DMS53 (cell line): Measurements from ENCODE around the gene LAMA1.
"Not testable (repeated sequence)": the region's sequence is repeated elsewhere in the genome, so short reads cannot be mapped to it uniquely, and the experiment has no call there.

Source experiments
- DNase-seq: peaks from one replicate; lab custom pipeline; 2025; lab: John Stamatoyannopoulos, UW

Gene LAMA1

GRCh38 chr18:7117390-7118355, at the start of gene LAMA1:
Gene LAMA1 (minus strand): TSS chr18:7117797. CDS start chr18:7117720, 77 bp downstream.
- DNase-seq = peak; percentile 84

- no peak for DNase-seq
Observed at GRCh38 chr18:7165846-7166393, 48.3 kb upstream of the LAMA1 start.

GRCh38 chr18:7164323-7165004, 46.9 kb upstream of the LAMA1 start:
- peak; percentile 66 for DNase-seq

- DNase-seq = no peak
Observed at GRCh38 chr18:7158216-7158615, 40.6 kb upstream of the LAMA1 start.

GRCh38 chr18:7157760-7158159, 40.2 kb upstream of the LAMA1 start:
- DNase-seq = no peak

- no peak for DNase-seq
Observed at GRCh38 chr18:7155887-7156286, 38.3 kb upstream of the LAMA1 start.

GRCh38 chr18:7155092-7155491, 37.5 kb upstream of the LAMA1 start:
- no peak for DNase-seq

- no peak for DNase-seq
Observed at GRCh38 chr18:7152440-7152839, 34.8 kb upstream of the LAMA1 start.

GRCh38 chr18:7147399-7147798, 29.8 kb upstream of the LAMA1 start:
- DNase-seq = no peak

GRCh38 chr18:7146067-7146466, 28.5 kb upstream of the LAMA1 start:
- DNase-seq = no peak

- DNase-seq = not testable (repeated sequence)
Observed at GRCh38 chr18:7144921-7145320, 27.3 kb upstream of the LAMA1 start.

GRCh38 chr18:7141287-7141686, 23.7 kb upstream of the LAMA1 start:
- DNase-seq = no peak

GRCh38 chr18:7139409-7139808, 21.8 kb upstream of the LAMA1 start:
- DNase-seq = no peak

- no peak for DNase-seq
Observed at GRCh38 chr18:7133181-7133580, 15.6 kb upstream of the LAMA1 start.

- no peak for DNase-seq
Observed at GRCh38 chr18:7132356-7133150, 15.0 kb upstream of the LAMA1 start.

GRCh38 chr18:7122376-7122775, 4.8 kb upstream of the LAMA1 start:
- no peak for DNase-seq

- peak; percentile 76 for DNase-seq
Observed at GRCh38 chr18:7116792-7117389, 706 bp downstream of the LAMA1 start.

- DNase-seq = peak; percentile 74
Observed at GRCh38 chr18:7116001-7116730, 1.4 kb downstream of the LAMA1 start.

GRCh38 chr18:7112936-7113335, 4.7 kb downstream of the LAMA1 start:
- no peak for DNase-seq

GRCh38 chr18:7111134-7111533, 6.5 kb downstream of the LAMA1 start:
- no peak for DNase-seq

GRCh38 chr18:7105943-7106342, 11.7 kb downstream of the LAMA1 start:
- DNase-seq = no peak
